Fibroblast of lung (primary cell): ENCODE measurements around the gene BTRC. TPM values are rescaled to one million over a fixed set of nuclear protein-coding genes. Genes with fewer than 3 reads are reported as not detected.

Experiments
- DNase-seq, 2 donors: peaks; one replicate each; pipeline versions ENCODE4 v3.0.0 to v3.0.0-alpha.2; 2010; ENCODE audit warnings: low read depth in 2 of 2
- H2AFZ ChIP-seq: 2 replicates; pipeline ENCODE4 v1.5.1; 2012; ENCODE audit warnings: low read length, control low read depth, inconsistent platforms
- H3K27ac ChIP-seq: 2 replicates; pipeline ENCODE4 v1.5.1; 2011; ENCODE audit warnings: low read length, control low read depth; ENCODE audit not compliant: insufficient read depth
- H3K27me3 ChIP-seq: 2 replicates; pipeline ENCODE4 v1.5.1; 2011; ENCODE audit warnings: mild to moderate bottlenecking, low read length; ENCODE audit not compliant: control insufficient read depth, insufficient read depth
- H3K36me3 ChIP-seq: 2 replicates; pipeline ENCODE4 v1.5.1; 2011; ENCODE audit warnings: low read length; ENCODE audit not compliant: control insufficient read depth, insufficient read depth
- H3K4me1 ChIP-seq: 2 replicates; pipeline ENCODE4 v1.5.1; 2011; ENCODE audit warnings: low read length; ENCODE audit not compliant: control insufficient read depth, insufficient read depth; ENCODE audit errors: extremely low read depth
- H3K4me2 ChIP-seq: 2 replicates; pipeline ENCODE4 v1.5.1; 2011; ENCODE audit warnings: low read length, control low read depth; ENCODE audit not compliant: insufficient read depth; ENCODE audit errors: extremely low read depth
- H3K4me3 ChIP-seq, 4 experiments: fragments of 200-600 bp in 1 of 4; sonication (generic) in 1 of 4; replicated peaks in 1 of 4; 2 replicates each; pipeline ENCODE4 v1.5.1; 2011 to 2016; ENCODE audit warnings: low read length in 4 of 4, low read depth in 3 of 4, mild to moderate bottlenecking in 3 of 4, control low read depth in 2 of 4, inconsistent platforms in 1 of 4, mixed read lengths in 1 of 4; ENCODE audit not compliant: insufficient read depth in 1 of 4; ENCODE audit errors: control extremely low read depth in 1 of 4
- H3K79me2 ChIP-seq: 2 replicates; pipeline ENCODE4 v1.5.1; 2012; ENCODE audit warnings: mild to moderate bottlenecking, low read length, inconsistent platforms; ENCODE audit not compliant: control insufficient read depth, insufficient read depth
- H3K9ac ChIP-seq: 2 replicates; pipeline ENCODE4 v1.5.1; 2011; ENCODE audit warnings: mild to moderate bottlenecking, low read length, control low read depth; ENCODE audit not compliant: insufficient read depth
- H3K9me3 ChIP-seq: 2 replicates; pipeline ENCODE4 v1.5.1; 2012; ENCODE audit warnings: low read depth, low read length; ENCODE audit not compliant: control insufficient read depth, insufficient read depth
- H4K20me1 ChIP-seq: 2 replicates; pipeline ENCODE4 v1.5.1; 2011; ENCODE audit warnings: low read length; ENCODE audit not compliant: control insufficient read depth, insufficient read depth; ENCODE audit errors: extremely low read depth
- EZH2 ChIP-seq: IDR thresholded peaks from 2 replicates; pipeline ENCODE4 v1.5.1; 2012; ENCODE audit warnings: low read length, control low read depth, mild to moderate bottlenecking; ENCODE audit errors: missing control alignments
- polyA minus RNA-seq: library from RNA; depleted of rRNA, polyadenylated mRNA; stranded (reverse); fragments of >200 nt; gene quantifications from 2 replicates; pipeline ENCODE4 v1.2.3, GENCODE V29; 2011; ENCODE audit warnings: low replicate concordance
- polyA plus RNA-seq, 2 donors: library from polyadenylated mRNA; depleted of rRNA in 1 of 2; stranded (reverse) in 1 of 2; unstranded in 1 of 2; fragments of >200 nt; gene quantifications; 2 replicates each; pipeline ENCODE4 v1.2.1, GENCODE V29; 2011 to 2012; ENCODE audit warnings: missing spikeins in 1 of 2
- total RNA-seq: library from RNA; depleted of rRNA; stranded (reverse); fragments of >200 nt; gene quantifications from 2 replicates; pipeline ENCODE4 v1.2.1, GENCODE V29; 2014
- TF ChIP-seq, protein P1 (sequence below), 2 donors: IDR thresholded peaks in 1 of 2; conservative IDR thresholded peaks in 1 of 2; 1 replicate in 1 of 2; 2 replicates in 1 of 2; pipeline ENCODE4 v1.5.1; 2011 to 2012; ENCODE audit warnings: low read length in 2 of 2, control low read depth in 1 of 2, inconsistent platforms in 1 of 2, low read depth in 1 of 2, mild to moderate bottlenecking in 1 of 2

BTRC gene
- 9.2 and 9.5 TPM in 2 replicates for total RNA-seq
- 9.6 and 10.9 TPM in 2 replicates for polyA plus RNA-seq
- 5.3 and 6.9 TPM in 2 replicates for polyA plus RNA-seq (2012)
- polyA minus RNA-seq: 7.2 and 7.7 TPM in 2 replicates

DNA sequence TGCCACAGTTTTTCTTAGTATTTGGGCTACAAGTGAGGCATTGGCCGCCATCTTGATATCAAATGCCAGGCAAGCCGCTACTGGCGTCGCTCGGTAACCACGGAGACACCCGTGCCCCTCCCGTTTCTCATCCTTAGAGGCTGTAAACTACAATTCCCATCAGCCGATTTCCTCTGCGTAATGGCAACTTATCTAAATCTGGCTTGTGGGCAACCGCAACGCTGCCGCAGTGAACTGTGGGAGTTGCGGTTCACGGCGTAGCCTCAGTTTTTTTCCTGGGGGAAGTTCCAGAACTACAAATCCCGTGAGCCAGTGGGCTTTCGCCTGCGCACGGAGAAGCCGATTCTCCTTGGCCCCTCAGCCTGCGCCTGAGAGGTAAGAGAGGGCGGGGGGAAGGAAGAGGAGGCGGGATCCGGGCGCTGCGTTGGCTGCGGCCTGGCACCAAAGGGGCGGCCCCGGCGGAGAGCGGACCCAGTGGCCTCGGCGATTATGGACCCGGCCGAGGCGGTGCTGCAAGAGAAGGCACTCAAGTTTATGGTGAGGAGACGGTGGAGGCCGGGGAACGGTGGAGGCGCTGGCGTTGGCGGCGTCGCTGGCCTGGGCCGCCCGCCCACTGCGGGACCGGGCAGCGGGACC is at the start of gene BTRC:
BTRC (plus strand) TSS at position 474 of the 636 bp plus-strand sequence; CDS start at position 490, 16 bp downstream.
- no peak for TF ChIP-seq EZH2
- TF ChIP-seq, protein P1, sequence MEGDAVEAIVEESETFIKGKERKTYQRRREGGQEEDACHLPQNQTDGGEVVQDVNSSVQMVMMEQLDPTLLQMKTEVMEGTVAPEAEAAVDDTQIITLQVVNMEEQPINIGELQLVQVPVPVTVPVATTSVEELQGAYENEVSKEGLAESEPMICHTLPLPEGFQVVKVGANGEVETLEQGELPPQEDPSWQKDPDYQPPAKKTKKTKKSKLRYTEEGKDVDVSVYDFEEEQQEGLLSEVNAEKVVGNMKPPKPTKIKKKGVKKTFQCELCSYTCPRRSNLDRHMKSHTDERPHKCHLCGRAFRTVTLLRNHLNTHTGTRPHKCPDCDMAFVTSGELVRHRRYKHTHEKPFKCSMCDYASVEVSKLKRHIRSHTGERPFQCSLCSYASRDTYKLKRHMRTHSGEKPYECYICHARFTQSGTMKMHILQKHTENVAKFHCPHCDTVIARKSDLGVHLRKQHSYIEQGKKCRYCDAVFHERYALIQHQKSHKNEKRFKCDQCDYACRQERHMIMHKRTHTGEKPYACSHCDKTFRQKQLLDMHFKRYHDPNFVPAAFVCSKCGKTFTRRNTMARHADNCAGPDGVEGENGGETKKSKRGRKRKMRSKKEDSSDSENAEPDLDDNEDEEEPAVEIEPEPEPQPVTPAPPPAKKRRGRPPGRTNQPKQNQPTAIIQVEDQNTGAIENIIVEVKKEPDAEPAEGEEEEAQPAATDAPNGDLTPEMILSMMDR (conservative IDR thresholded peaks at IDR 0.05 in 1 of 2, IDR thresholded peaks at IDR 0.05 in 1 of 2; ENCODE audit: low read depth in 1 of 2, low read length in 2 of 2): no peak
- Histone ChIP-seq H3K79me2 (peaks cover 18% of the 10 kb centered on the region), H3K27me3 (no peaks in the 10 kb centered on the region), H3K36me3 (no peaks in the 10 kb centered on the region), H3K4me2 (peak within 1 kb of the TSS; percentile 81), H4K20me1 (no peaks in the 10 kb centered on the region), H3K9ac (peak within 1 kb of the TSS; percentile 69), H3K4me3 (peak within 1 kb of the TSS; percentile 88 to 93 (median 90)), H2AFZ (peak within 1 kb of the TSS; percentile 96), H3K9me3 (no peaks in the 10 kb centered on the region), H3K27ac (peak within 1 kb of the TSS; percentile 65), H3K4me1 (peaks cover 3% of the 10 kb centered on the region)
- peak; percentile 99 to 100 for DNase-seq

GRCh38 chr10:101304316-101304715 is 49.6 kb upstream of the BTRC start:
- Histone ChIP-seq H3K36me3 (no peaks in the 10 kb centered on the region), H2AFZ (no peak overlapping the region), H3K79me2 (no peaks in the 10 kb centered on the region), H3K9ac (no peak overlapping the region), H3K4me3 (no peak overlapping the region), H3K9me3 (no peaks in the 10 kb centered on the region), H3K27me3 (peaks cover 41% of the 10 kb centered on the region), H3K4me1 (no peaks in the 10 kb centered on the region), H3K4me2 (no peak overlapping the region), H3K27ac (no peak overlapping the region), H4K20me1 (no peaks in the 10 kb centered on the region)
- TF ChIP-seq EZH2: no peak
- TF ChIP-seq, protein P1 (conservative IDR thresholded peaks at IDR 0.05 in 1 of 2, IDR thresholded peaks at IDR 0.05 in 1 of 2; ENCODE audit: low read depth in 1 of 2, low read length in 2 of 2): no peak
- no peak for DNase-seq

GRCh38 chr10:101305320-101306241 is 48.4 kb upstream of the BTRC start:
- no peaks in the 10 kb centered on the region for H3K79me2 ChIP-seq
- no peaks in the 10 kb centered on the region for H3K9me3 ChIP-seq
- no peak overlapping the region for H3K9ac ChIP-seq
- no peak for DNase-seq
- H3K4me1 ChIP-seq: no peaks in the 10 kb centered on the region
- H3K27me3 ChIP-seq: peaks cover 44% of the 10 kb centered on the region
- H2AFZ ChIP-seq: no peak overlapping the region
- H4K20me1 ChIP-seq: no peaks in the 10 kb centered on the region
- H3K4me2 ChIP-seq: no peak overlapping the region
- no peak for TF ChIP-seq EZH2
- TF ChIP-seq, protein P1 (conservative IDR thresholded peaks at IDR 0.05 in 1 of 2, IDR thresholded peaks at IDR 0.05 in 1 of 2; ENCODE audit: low read depth in 1 of 2, low read length in 2 of 2): no peak
- no peak overlapping the region for H3K4me3 ChIP-seq
- H3K27ac ChIP-seq: no peak overlapping the region
- no peaks in the 10 kb centered on the region for H3K36me3 ChIP-seq
